D721Med (cell line): ENCODE measurements around the gene NPAS3.

Source experiments
- DNase-seq: peaks from one replicate; pipeline ENCODE4 v3.0.0; 2011; ENCODE audit warnings: low spot score; ENCODE audit not compliant: insufficient read length
- FAIRE-seq: peaks from 2 replicates; lab custom pipeline; 2011; peaks lifted over from hg19 to GRCh38; lab: Jason Lieb, UNC
- TF ChIP-seq, protein P1 (sequence below): IDR thresholded peaks from 2 replicates; pipeline ENCODE4 v1.5.1; 2012; ENCODE audit warnings: mild to moderate bottlenecking, control low read depth; ENCODE audit not compliant: insufficient read depth; ENCODE audit errors: missing control alignments

NPAS3 gene

GRCh38 chr14:32968972-32969544, 30.4 kb downstream of the NPAS3 start:
- FAIRE-seq (no peak), DNase-seq (no peak)
- TF ChIP-seq, protein P1, sequence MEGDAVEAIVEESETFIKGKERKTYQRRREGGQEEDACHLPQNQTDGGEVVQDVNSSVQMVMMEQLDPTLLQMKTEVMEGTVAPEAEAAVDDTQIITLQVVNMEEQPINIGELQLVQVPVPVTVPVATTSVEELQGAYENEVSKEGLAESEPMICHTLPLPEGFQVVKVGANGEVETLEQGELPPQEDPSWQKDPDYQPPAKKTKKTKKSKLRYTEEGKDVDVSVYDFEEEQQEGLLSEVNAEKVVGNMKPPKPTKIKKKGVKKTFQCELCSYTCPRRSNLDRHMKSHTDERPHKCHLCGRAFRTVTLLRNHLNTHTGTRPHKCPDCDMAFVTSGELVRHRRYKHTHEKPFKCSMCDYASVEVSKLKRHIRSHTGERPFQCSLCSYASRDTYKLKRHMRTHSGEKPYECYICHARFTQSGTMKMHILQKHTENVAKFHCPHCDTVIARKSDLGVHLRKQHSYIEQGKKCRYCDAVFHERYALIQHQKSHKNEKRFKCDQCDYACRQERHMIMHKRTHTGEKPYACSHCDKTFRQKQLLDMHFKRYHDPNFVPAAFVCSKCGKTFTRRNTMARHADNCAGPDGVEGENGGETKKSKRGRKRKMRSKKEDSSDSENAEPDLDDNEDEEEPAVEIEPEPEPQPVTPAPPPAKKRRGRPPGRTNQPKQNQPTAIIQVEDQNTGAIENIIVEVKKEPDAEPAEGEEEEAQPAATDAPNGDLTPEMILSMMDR: no peak

DNA sequence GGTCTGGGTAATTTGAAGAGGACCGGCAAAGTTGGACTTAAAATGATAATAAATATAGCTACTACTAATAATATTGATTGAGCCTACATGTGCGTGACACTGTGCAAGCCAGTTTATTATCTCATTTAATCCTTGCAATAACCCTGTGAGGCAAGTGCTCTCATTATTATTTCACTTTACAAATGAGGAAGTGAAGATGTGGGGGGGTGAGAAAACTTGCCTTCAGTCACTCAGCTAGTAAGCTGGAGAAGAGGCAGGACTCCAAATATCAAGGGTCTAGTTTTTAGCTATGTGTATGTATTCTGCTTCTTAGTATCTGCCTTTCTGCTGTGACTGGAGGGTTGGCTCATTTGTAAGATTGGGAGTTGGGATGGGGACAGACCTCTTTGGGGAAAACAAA, 39.2 kb downstream of the NPAS3 start:
- FAIRE-seq (no peak), DNase-seq (no peak)
- TF ChIP-seq, protein P1: no peak

- DNase-seq (no peak), FAIRE-seq (no peak)
- TF ChIP-seq, protein P1: no peak
Measured at GRCh38 chr14:32978691-32979255, 40.1 kb downstream of the NPAS3 start.

DNA sequence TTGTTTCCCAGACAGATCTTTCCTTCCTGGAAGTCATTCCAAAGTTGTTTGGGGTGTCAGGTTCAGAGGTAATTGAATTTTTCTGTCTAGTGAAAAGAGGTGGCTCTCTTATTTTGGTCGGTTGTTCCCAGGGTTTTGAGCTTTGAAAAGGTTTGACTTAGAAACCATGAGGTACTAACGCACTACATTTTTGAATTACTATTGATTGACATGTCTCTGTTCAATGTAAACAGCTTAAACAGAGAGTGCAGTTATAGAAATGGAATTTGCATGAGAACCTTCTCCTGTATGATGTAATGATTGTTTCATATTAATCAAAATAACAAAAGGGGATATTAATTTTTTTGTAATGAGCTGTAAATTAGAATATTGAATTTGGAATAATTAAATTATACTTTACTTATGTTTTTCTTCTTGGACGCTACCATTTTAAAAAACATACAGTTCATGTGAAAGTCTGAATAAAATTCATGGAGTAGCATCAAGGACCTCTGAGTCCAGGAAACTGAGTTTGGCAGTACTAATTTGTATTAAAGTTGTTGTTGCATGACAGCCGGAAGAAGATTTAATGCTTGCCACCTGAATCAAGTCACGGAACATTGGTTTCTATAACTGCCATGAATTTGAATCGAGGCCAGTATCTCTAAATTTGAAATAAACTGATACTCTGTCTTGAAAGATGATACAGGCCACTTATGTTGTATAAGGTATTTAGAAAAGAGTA, 41.7 kb downstream of the NPAS3 start:
- FAIRE-seq (no peak), DNase-seq (no peak)
- TF ChIP-seq, protein P1: no peak

- no peak for DNase-seq
- TF ChIP-seq, protein P1: no peak
- no peak for FAIRE-seq
Measured at GRCh38 chr14:32980902-32981501, 42.3 kb downstream of the NPAS3 start.

- FAIRE-seq (no peak), DNase-seq (no peak)
- TF ChIP-seq, protein P1: no peak
Measured at GRCh38 chr14:32984241-32984930, 45.7 kb downstream of the NPAS3 start.
